Stromal cell of bone marrow (primary cell): ENCODE measurements around the gene USP47.

Experiments used
- DNase-seq: peaks from one replicate; pipeline ENCODE4 v3.0.0-alpha.2; 2012; ENCODE audit warnings: low read depth

The USP47 gene

GRCh38 chr11:11981840-11982239, 140.1 kb downstream of the USP47 start:
- no peak for DNase-seq

GRCh38 chr11:11982461-11982860, 140.7 kb downstream of the USP47 start:
- no peak for DNase-seq

GRCh38 chr11:11982975-11983374, 141.2 kb downstream of the USP47 start:
- DNase-seq = peak; percentile 84

GRCh38 chr11:11983427-11983826, 141.7 kb downstream of the USP47 start:
- DNase-seq = no peak

GRCh38 chr11:11984563-11984962, 142.8 kb downstream of the USP47 start:
- no peak for DNase-seq

- DNase-seq = no peak
Measured at GRCh38 chr11:11985016-11985715, 143.4 kb downstream of the USP47 start.

- no peak for DNase-seq
Measured at GRCh38 chr11:11985954-11986949, 144.5 kb downstream of the USP47 start.

- DNase-seq = no peak
Measured at GRCh38 chr11:11987503-11988022, 145.8 kb downstream of the USP47 start.

- no peak for DNase-seq
Measured at GRCh38 chr11:11988099-11988651, 146.4 kb downstream of the USP47 start.

GRCh38 chr11:11988681-11989261, 147.0 kb downstream of the USP47 start:
- no peak for DNase-seq

- no peak for DNase-seq
Measured at GRCh38 chr11:11989774-11990744, 148.3 kb downstream of the USP47 start.

- no peak for DNase-seq
Measured at GRCh38 chr11:11992257-11993212, 150.8 kb downstream of the USP47 start.

- DNase-seq = no peak
Measured at GRCh38 chr11:11993839-11994238, 152.1 kb downstream of the USP47 start.

GRCh38 chr11:11995601-11996000, 153.8 kb downstream of the USP47 start:
- no peak for DNase-seq

GRCh38 chr11:11996321-11997048, 154.7 kb downstream of the USP47 start:
- DNase-seq = no peak

- DNase-seq = no peak
Measured at GRCh38 chr11:11997049-11997322, 155.2 kb downstream of the USP47 start.

- DNase-seq = peak; percentile 88
Measured at GRCh38 chr11:11998091-11998781, 156.5 kb downstream of the USP47 start.

GRCh38 chr11:12001186-12001585, 159.4 kb downstream of the USP47 start:
- no peak for DNase-seq

GRCh38 chr11:12003336-12003735, 161.6 kb downstream of the USP47 start:
- no peak for DNase-seq
